Measurements from ENCODE around the gene SH3BP2. TPM values are rescaled to one million over a fixed set of nuclear protein-coding genes. Genes with fewer than 3 reads are reported as not detected.

Gene SH3BP2
- polyA plus RNA-seq, 1 of the 3 experiments (the other 2 are of a cell fraction): 25.2 TPM

- ChIA-PET CTCF (interaction anchor here (1.8 kb wide), 1 partner anchor 22 kb away, joined by 4 read pairs; no protein-coding TSS in a partner anchor), POLR2A (interaction anchor here (0.5 kb wide), 1 partner anchor 12 kb away, joined by 3 read pairs; no protein-coding TSS in a partner anchor)
- WGBS (ENCODE audit: low lambda C conversion rate): 98% methylated on average over 5 of the region's 5 CpGs
- DNase-seq: no peak
- no peaks in the 10 kb centered on the region for H3K9me2 ChIP-seq
- no peaks in the 10 kb centered on the region for H3K27me3 ChIP-seq (ENCODE audit: insufficient read depth)
- H3K36me3 ChIP-seq (replicated peaks in 1 of 2; ENCODE audit: control insufficient read depth in 1 of 2, insufficient read depth in 2 of 2, low read length in 1 of 2): peaks cover 7 to 49% of the 10 kb centered on the region in 2 experiments
- H3K79me2 ChIP-seq (ENCODE audit: insufficient read depth): peaks cover 100% of the 10 kb centered on the region
- no peak overlapping the region for H2AFZ ChIP-seq (ENCODE audit: low read depth)
- H3K4me2 ChIP-seq: no peak overlapping the region
- peaks cover 12% of the 10 kb centered on the region for H3F3A ChIP-seq (replicated peaks; ENCODE audit: insufficient read depth)
- peaks cover 2 to 5% of the 10 kb centered on the region in 2 experiments; a peak in 3 of 4 replicates for H3K4me1 ChIP-seq (ENCODE audit: control insufficient read depth in 1 of 2, insufficient read depth in 2 of 2, low read depth in 1 of 2, low read length in 1 of 2)
- H3K9ac ChIP-seq: no peak overlapping the region
- no peak overlapping the region for H3K27ac ChIP-seq (ENCODE audit: low read depth in 2 of 2, low read length in 1 of 2)
- peaks cover 95% of the 10 kb centered on the region for H4K20me1 ChIP-seq (ENCODE audit: insufficient read depth)
- no peak for TF ChIP-seq CHD2 (IDR thresholded peaks at IDR 0.05; ENCODE audit: low read length, partially characterized antibody)
- TF ChIP-seq, protein P1, sequence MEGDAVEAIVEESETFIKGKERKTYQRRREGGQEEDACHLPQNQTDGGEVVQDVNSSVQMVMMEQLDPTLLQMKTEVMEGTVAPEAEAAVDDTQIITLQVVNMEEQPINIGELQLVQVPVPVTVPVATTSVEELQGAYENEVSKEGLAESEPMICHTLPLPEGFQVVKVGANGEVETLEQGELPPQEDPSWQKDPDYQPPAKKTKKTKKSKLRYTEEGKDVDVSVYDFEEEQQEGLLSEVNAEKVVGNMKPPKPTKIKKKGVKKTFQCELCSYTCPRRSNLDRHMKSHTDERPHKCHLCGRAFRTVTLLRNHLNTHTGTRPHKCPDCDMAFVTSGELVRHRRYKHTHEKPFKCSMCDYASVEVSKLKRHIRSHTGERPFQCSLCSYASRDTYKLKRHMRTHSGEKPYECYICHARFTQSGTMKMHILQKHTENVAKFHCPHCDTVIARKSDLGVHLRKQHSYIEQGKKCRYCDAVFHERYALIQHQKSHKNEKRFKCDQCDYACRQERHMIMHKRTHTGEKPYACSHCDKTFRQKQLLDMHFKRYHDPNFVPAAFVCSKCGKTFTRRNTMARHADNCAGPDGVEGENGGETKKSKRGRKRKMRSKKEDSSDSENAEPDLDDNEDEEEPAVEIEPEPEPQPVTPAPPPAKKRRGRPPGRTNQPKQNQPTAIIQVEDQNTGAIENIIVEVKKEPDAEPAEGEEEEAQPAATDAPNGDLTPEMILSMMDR (IDR thresholded peaks at IDR 0.05): no peak
- no peak for TF ChIP-seq MXI1 (IDR thresholded peaks at IDR 0.05; ENCODE audit: low read depth, low read length)
- no peak for TF ChIP-seq NFIC (IDR thresholded peaks at IDR 0.05; ENCODE audit: borderline replicate concordance)
- no peak for TF ChIP-seq TCF12 (IDR thresholded peaks at IDR 0.05)
- TF ChIP-seq, protein P2, sequence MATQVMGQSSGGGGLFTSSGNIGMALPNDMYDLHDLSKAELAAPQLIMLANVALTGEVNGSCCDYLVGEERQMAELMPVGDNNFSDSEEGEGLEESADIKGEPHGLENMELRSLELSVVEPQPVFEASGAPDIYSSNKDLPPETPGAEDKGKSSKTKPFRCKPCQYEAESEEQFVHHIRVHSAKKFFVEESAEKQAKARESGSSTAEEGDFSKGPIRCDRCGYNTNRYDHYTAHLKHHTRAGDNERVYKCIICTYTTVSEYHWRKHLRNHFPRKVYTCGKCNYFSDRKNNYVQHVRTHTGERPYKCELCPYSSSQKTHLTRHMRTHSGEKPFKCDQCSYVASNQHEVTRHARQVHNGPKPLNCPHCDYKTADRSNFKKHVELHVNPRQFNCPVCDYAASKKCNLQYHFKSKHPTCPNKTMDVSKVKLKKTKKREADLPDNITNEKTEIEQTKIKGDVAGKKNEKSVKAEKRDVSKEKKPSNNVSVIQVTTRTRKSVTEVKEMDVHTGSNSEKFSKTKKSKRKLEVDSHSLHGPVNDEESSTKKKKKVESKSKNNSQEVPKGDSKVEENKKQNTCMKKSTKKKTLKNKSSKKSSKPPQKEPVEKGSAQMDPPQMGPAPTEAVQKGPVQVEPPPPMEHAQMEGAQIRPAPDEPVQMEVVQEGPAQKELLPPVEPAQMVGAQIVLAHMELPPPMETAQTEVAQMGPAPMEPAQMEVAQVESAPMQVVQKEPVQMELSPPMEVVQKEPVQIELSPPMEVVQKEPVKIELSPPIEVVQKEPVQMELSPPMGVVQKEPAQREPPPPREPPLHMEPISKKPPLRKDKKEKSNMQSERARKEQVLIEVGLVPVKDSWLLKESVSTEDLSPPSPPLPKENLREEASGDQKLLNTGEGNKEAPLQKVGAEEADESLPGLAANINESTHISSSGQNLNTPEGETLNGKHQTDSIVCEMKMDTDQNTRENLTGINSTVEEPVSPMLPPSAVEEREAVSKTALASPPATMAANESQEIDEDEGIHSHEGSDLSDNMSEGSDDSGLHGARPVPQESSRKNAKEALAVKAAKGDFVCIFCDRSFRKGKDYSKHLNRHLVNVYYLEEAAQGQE (IDR thresholded peaks at IDR 0.05; ENCODE audit: low read depth, low read length): no peak
- no peak for TF ChIP-seq MAX (IDR thresholded peaks at IDR 0.05; ENCODE audit: low read depth)
- TF ChIP-seq RXRA (IDR thresholded peaks at IDR 0.05; ENCODE audit: borderline replicate concordance, low read depth): no peak
- H3K4me3 ChIP-seq (ENCODE audit: low read depth in 2 of 2, low read length in 1 of 2): no peak overlapping the region
- no peaks in the 10 kb centered on the region for H3K9me3 ChIP-seq
Observed at GRCh38 chr4:2855584-2855983, 62.7 kb downstream of the SH3BP2 start.

GRCh38 chr4:2856266-2856665, 63.4 kb downstream of the SH3BP2 start:
- 98% methylated on average over 3 of the region's 3 CpGs for WGBS (ENCODE audit: low lambda C conversion rate)
- POLR2A ChIA-PET: no interaction called here
- peaks cover 95% of the 10 kb centered on the region for H4K20me1 ChIP-seq (ENCODE audit: insufficient read depth)

More at GRCh38 chr4:2856266-2856665, 63.4 kb downstream of the SH3BP2 start:
- Histone ChIP-seq H3K4me1 (ENCODE audit: control insufficient read depth in 1 of 2, insufficient read depth in 2 of 2, low read depth in 1 of 2, low read length in 1 of 2) (peaks cover 7 to 12% of the 10 kb centered on the region in 2 experiments; a peak in 3 of 4 replicates), H3K27me3 (ENCODE audit: insufficient read depth) (no peaks in the 10 kb centered on the region), H3K4me3 (ENCODE audit: low read depth in 2 of 2, low read length in 1 of 2) (no peak overlapping the region), H3K9ac (no peak overlapping the region), H3K27ac (ENCODE audit: low read depth in 2 of 2, low read length in 1 of 2) (no peak overlapping the region), H3K36me3 (replicated peaks in 1 of 2; ENCODE audit: control insufficient read depth in 1 of 2, insufficient read depth in 2 of 2, low read length in 1 of 2) (peaks cover 7 to 49% of the 10 kb centered on the region in 2 experiments), H3K9me2 (no peaks in the 10 kb centered on the region), H3F3A (replicated peaks; ENCODE audit: insufficient read depth) (peaks cover 7% of the 10 kb centered on the region), H3K9me3 (no peaks in the 10 kb centered on the region), H3K79me2 (ENCODE audit: insufficient read depth) (peaks cover 100% of the 10 kb centered on the region), H3K4me2 (no peak overlapping the region), H2AFZ (ENCODE audit: low read depth) (no peak overlapping the region)
- no peak for DNase-seq
- CTCF ChIA-PET: interaction anchor here (1.8 kb wide), 1 partner anchor 21 kb away, joined by 4 read pairs; no protein-coding TSS in a partner anchor
- TF ChIP-seq ELF1 (IDR thresholded peaks at IDR 0.05): no peak
- TF ChIP-seq JUND (IDR thresholded peaks at IDR 0.05): no peak
- TF ChIP-seq SMC3 (IDR thresholded peaks at IDR 0.05; ENCODE audit: low read depth, low read length): no peak
- TF ChIP-seq POLR2AphosphoS5 (IDR thresholded peaks at IDR 0.05; ENCODE audit: low read depth, low read length): no peak
- no peak for TF ChIP-seq YY1 (IDR thresholded peaks at IDR 0.05; ENCODE audit: low read depth)
- TF ChIP-seq, protein P3, sequence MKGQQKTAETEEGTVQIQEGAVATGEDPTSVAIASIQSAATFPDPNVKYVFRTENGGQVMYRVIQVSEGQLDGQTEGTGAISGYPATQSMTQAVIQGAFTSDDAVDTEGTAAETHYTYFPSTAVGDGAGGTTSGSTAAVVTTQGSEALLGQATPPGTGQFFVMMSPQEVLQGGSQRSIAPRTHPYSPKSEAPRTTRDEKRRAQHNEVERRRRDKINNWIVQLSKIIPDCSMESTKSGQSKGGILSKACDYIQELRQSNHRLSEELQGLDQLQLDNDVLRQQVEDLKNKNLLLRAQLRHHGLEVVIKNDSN (IDR thresholded peaks at IDR 0.05; ENCODE audit: borderline replicate concordance, low read depth): no peak
- TF ChIP-seq FOSL2 (IDR thresholded peaks at IDR 0.05; ENCODE audit: borderline replicate concordance, low read depth): no peak
- no peak for TF ChIP-seq RCOR1 (IDR thresholded peaks at IDR 0.05; ENCODE audit: low read length)
- TF ChIP-seq, protein P4, sequence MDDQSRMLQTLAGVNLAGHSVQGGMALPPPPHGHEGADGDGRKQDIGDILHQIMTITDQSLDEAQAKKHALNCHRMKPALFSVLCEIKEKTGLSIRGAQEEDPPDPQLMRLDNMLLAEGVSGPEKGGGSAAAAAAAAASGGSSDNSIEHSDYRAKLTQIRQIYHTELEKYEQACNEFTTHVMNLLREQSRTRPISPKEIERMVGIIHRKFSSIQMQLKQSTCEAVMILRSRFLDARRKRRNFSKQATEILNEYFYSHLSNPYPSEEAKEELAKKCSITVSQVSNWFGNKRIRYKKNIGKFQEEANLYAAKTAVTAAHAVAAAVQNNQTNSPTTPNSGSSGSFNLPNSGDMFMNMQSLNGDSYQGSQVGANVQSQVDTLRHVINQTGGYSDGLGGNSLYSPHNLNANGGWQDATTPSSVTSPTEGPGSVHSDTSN (IDR thresholded peaks at IDR 0.05): no peak
- no peak for TF ChIP-seq CHD2 (IDR thresholded peaks at IDR 0.05; ENCODE audit: low read length, partially characterized antibody)
- TF ChIP-seq NRF1 (IDR thresholded peaks at IDR 0.05; ENCODE audit: low read depth, low read length): no peak
- no peak for TF ChIP-seq RXRA (IDR thresholded peaks at IDR 0.05; ENCODE audit: borderline replicate concordance, low read depth)

Measured in SK-N-SH (cell line).